SK-N-SH treated with all-trans-retinoic acid at 6 μM for 48 hours (cell line): ENCODE results near the gene ADAMTS13.

Experiments
- ATAC-seq: fragments of 200-7000 bp; cut with Tn5 transposase; 3 replicates; pipeline ENCODE4 v1.9.1; 2020; ENCODE audit warnings: mild to moderate bottlenecking, moderate library complexity
- ARNTL ChIP-seq: fragments of 450-650 bp; formaldehyde crosslinking; IDR thresholded peaks from 2 replicates; pipeline ENCODE4 v1.5.0; 2020; ENCODE audit warnings: low read depth, mild to moderate bottlenecking, moderate library complexity, borderline replicate concordance
- BACH2 ChIP-seq: fragments of 250-450 bp; sonication (Bioruptor Pico); IDR thresholded peaks from 2 replicates; pipeline ENCODE4 v1.9.0; 2021; ENCODE audit warnings: mild to moderate bottlenecking, borderline replicate concordance
- CREB5 ChIP-seq: fragments of 250-450 bp; sonication (Bioruptor Pico); IDR thresholded peaks from 2 replicates; pipeline ENCODE4 v1.5.1; 2020; ENCODE audit warnings: low read depth, mild to moderate bottlenecking, moderate library complexity
- CSDC2 ChIP-seq: fragments of 250-450 bp; sonication (Bioruptor Pico); IDR thresholded peaks from 2 replicates; pipeline ENCODE4 v1.5.0; 2020; ENCODE audit warnings: mild to moderate bottlenecking, moderate library complexity
- ESRRG ChIP-seq: fragments of 250-450 bp; sonication (Bioruptor Pico); IDR thresholded peaks from 2 replicates; pipeline ENCODE4 v1.6.1; 2021; ENCODE audit warnings: mild to moderate bottlenecking
- ISL1 ChIP-seq: fragments of 250-450 bp; sonication (Bioruptor Pico); IDR thresholded peaks from 2 replicates; pipeline ENCODE4 v2.1.2; 2022; ENCODE audit warnings: mild to moderate bottlenecking, moderate library complexity
- OSR1 ChIP-seq: fragments of 250-450 bp; sonication (Bioruptor Pico); IDR thresholded peaks from 2 replicates; pipeline ENCODE4 v1.8.0; 2022; ENCODE audit warnings: moderate library complexity, mild to moderate bottlenecking, inconsistent platforms
- PATZ1 ChIP-seq: fragments of 250-450 bp; sonication (Bioruptor Pico); IDR thresholded peaks from 2 replicates; pipeline ENCODE4 v1.8.0; 2020; ENCODE audit warnings: mild to moderate bottlenecking, moderate library complexity, borderline replicate concordance
- POU6F1 ChIP-seq: fragments of 250-450 bp; sonication (Bioruptor Pico); IDR thresholded peaks from 2 replicates; pipeline ENCODE4 v1.8.0; 2021; ENCODE audit warnings: low read depth, mild to moderate bottlenecking, moderate library complexity, borderline replicate concordance
- PPARA ChIP-seq: fragments of 250-450 bp; sonication (Bioruptor Pico); IDR thresholded peaks from 2 replicates; pipeline ENCODE4 v1.5.0; 2020; ENCODE audit warnings: mild to moderate bottlenecking, borderline replicate concordance
- RARB ChIP-seq: fragments of 250-450 bp; sonication (Bioruptor Pico); IDR thresholded peaks from 2 replicates; pipeline ENCODE4 v1.8.0; 2021; ENCODE audit warnings: mild to moderate bottlenecking, moderate library complexity
- SNAI2 ChIP-seq: fragments of 250-450 bp; sonication (Bioruptor Pico); IDR thresholded peaks from 2 replicates; pipeline ENCODE4 v1.5.0; 2020; ENCODE audit warnings: mild to moderate bottlenecking, moderate library complexity
- TCF4 ChIP-seq: fragments of 250-450 bp; sonication (Bioruptor Pico); IDR thresholded peaks from 2 replicates; pipeline ENCODE4 v1.8.0; 2021; ENCODE audit warnings: mild to moderate bottlenecking, moderate library complexity, borderline replicate concordance
- TOX ChIP-seq: fragments of 250-450 bp; sonication (Bioruptor Pico); IDR thresholded peaks from 2 replicates; pipeline ENCODE4 v1.8.0; 2021; ENCODE audit warnings: mild to moderate bottlenecking, moderate library complexity, borderline replicate concordance
- TSHZ2 ChIP-seq: fragments of 250-450 bp; sonication (Bioruptor Pico); IDR thresholded peaks from 2 replicates; pipeline ENCODE4 v1.5.0; 2020; ENCODE audit warnings: mild to moderate bottlenecking, moderate library complexity
- ZC3H10 ChIP-seq: fragments of 250-450 bp; sonication (Bioruptor Pico); IDR thresholded peaks from 2 replicates; pipeline ENCODE4 v1.5.1; 2021; ENCODE audit warnings: mild to moderate bottlenecking, moderate library complexity
- ZFP3 ChIP-seq: fragments of 250-450 bp; sonication (Bioruptor Pico); IDR thresholded peaks from 2 replicates; pipeline ENCODE4 v1.5.0; 2020; ENCODE audit warnings: mild to moderate bottlenecking, moderate library complexity
- ZNF565 ChIP-seq: fragments of 450-650 bp; formaldehyde crosslinking; conservative IDR thresholded peaks from 2 replicates; pipeline ENCODE4 v1.5.0; 2020; ENCODE audit warnings: low read depth, mild to moderate bottlenecking, moderate library complexity
- ZNF70 ChIP-seq: fragments of 450-650 bp; formaldehyde crosslinking; IDR thresholded peaks from 2 replicates; pipeline ENCODE4 v1.5.0; 2020; ENCODE audit warnings: mild to moderate bottlenecking, moderate library complexity
- ZNF8 ChIP-seq: fragments of 450-650 bp; formaldehyde crosslinking; IDR thresholded peaks from 2 replicates; pipeline ENCODE4 v1.5.0; 2020; ENCODE audit warnings: mild to moderate bottlenecking, moderate library complexity

Gene ADAMTS13

GRCh38 chr9:133464638-133465037, 42.5 kb downstream of the ADAMTS13 start:
- ATAC-seq, result no peak
- no peak for TF ChIP-seq ZNF8 (CRISPR knock-in tag)
- no peak for TF ChIP-seq ZNF565 (CRISPR knock-in tag)
- no peak for TF ChIP-seq ISL1 (CRISPR knock-in tag)
- no peak for TF ChIP-seq TOX (CRISPR knock-in tag)
- TF ChIP-seq ZC3H10 (CRISPR knock-in tag), result no peak
- TF ChIP-seq, all 23 proteins: peak for 0

- TF ChIP-seq BACH2 (CRISPR knock-in tag), result no peak
- TF ChIP-seq ARNTL (CRISPR knock-in tag), result no peak
- no peak for TF ChIP-seq RARB (CRISPR knock-in tag)
- no peak for TF ChIP-seq OSR1
- TF ChIP-seq SNAI2 (CRISPR knock-in tag), result no peak
- TF ChIP-seq CSDC2, result no peak
- no peak for TF ChIP-seq ZNF565 (CRISPR knock-in tag)
- no peak for TF ChIP-seq ISL1 (CRISPR knock-in tag)
- no peak for TF ChIP-seq ZNF70
- TF ChIP-seq TCF4 (CRISPR knock-in tag), result no peak
- no peak for TF ChIP-seq PPARA (CRISPR knock-in tag)
- no peak for TF ChIP-seq ZNF8 (CRISPR knock-in tag)
- no peak for TF ChIP-seq CREB5 (CRISPR knock-in tag)
- TF ChIP-seq ZC3H10 (CRISPR knock-in tag), result no peak
- TF ChIP-seq PATZ1 (CRISPR knock-in tag), result no peak
- no peak for TF ChIP-seq ESRRG (CRISPR knock-in tag)
- ATAC-seq, result no peak
Measured at GRCh38 chr9:133465984-133466383, 43.8 kb downstream of the ADAMTS13 start.

GRCh38 chr9:133467101-133467500, 44.9 kb downstream of the ADAMTS13 start:
- no peak for TF ChIP-seq BACH2 (CRISPR knock-in tag)
- TF ChIP-seq ISL1 (CRISPR knock-in tag), result no peak
- no peak for TF ChIP-seq ESRRG (CRISPR knock-in tag)
- TF ChIP-seq PPARA (CRISPR knock-in tag), result no peak
- TF ChIP-seq ZFP3 (CRISPR knock-in tag), result no peak
- no peak for TF ChIP-seq TSHZ2 (CRISPR knock-in tag)
- TF ChIP-seq TOX (CRISPR knock-in tag), result no peak
- TF ChIP-seq CREB5 (CRISPR knock-in tag), result no peak
- no peak for TF ChIP-seq ARNTL (CRISPR knock-in tag)
- no peak for TF ChIP-seq ZC3H10 (CRISPR knock-in tag)
- TF ChIP-seq OSR1, result no peak
- TF ChIP-seq PATZ1 (CRISPR knock-in tag), result no peak
- TF ChIP-seq POU6F1, result no peak
- TF ChIP-seq RARB (CRISPR knock-in tag), result no peak
- TF ChIP-seq ZNF70, result no peak
- ATAC-seq, result no peak
